ENCODE results near the gene MSMO1. TPM values are rescaled to one million over a fixed set of nuclear protein-coding genes. Genes with fewer than 3 reads are reported as not detected.

The MSMO1 gene
- total and polyA plus RNA-seq, 2 experiments from 2014 or later = 145 to 272 TPM

DNA sequence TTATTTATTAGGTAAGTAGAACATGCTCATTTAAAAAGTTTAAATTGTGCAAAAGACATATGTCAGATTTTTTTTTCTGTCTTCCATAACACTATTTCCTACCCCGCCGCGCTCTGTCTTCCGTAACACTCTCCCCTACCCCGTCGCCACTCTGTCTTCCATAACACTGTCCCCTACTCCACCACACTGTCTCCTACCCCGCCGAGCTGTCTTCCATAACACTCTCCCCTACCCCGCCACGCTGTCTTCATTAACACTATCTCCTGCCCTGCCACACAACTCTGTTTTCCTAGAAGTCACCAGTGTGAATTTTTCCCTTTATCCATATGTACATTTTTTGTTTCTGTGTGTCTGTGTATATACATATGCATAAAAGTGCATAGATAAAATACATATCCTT is 4.4 kb downstream of the MSMO1 start:
- no peak for ATAC-seq
- peak; percentile 33 for DNase-seq (ENCODE audit: low spot score)
- peaks cover 84% of the 10 kb centered on the region for H4K20me1 ChIP-seq (replicated peaks; ENCODE audit: insufficient read depth)
- H3K36me3 ChIP-seq (ENCODE audit: insufficient read depth) = peaks cover 60% of the 10 kb centered on the region
- TF ChIP-seq, protein P1, sequence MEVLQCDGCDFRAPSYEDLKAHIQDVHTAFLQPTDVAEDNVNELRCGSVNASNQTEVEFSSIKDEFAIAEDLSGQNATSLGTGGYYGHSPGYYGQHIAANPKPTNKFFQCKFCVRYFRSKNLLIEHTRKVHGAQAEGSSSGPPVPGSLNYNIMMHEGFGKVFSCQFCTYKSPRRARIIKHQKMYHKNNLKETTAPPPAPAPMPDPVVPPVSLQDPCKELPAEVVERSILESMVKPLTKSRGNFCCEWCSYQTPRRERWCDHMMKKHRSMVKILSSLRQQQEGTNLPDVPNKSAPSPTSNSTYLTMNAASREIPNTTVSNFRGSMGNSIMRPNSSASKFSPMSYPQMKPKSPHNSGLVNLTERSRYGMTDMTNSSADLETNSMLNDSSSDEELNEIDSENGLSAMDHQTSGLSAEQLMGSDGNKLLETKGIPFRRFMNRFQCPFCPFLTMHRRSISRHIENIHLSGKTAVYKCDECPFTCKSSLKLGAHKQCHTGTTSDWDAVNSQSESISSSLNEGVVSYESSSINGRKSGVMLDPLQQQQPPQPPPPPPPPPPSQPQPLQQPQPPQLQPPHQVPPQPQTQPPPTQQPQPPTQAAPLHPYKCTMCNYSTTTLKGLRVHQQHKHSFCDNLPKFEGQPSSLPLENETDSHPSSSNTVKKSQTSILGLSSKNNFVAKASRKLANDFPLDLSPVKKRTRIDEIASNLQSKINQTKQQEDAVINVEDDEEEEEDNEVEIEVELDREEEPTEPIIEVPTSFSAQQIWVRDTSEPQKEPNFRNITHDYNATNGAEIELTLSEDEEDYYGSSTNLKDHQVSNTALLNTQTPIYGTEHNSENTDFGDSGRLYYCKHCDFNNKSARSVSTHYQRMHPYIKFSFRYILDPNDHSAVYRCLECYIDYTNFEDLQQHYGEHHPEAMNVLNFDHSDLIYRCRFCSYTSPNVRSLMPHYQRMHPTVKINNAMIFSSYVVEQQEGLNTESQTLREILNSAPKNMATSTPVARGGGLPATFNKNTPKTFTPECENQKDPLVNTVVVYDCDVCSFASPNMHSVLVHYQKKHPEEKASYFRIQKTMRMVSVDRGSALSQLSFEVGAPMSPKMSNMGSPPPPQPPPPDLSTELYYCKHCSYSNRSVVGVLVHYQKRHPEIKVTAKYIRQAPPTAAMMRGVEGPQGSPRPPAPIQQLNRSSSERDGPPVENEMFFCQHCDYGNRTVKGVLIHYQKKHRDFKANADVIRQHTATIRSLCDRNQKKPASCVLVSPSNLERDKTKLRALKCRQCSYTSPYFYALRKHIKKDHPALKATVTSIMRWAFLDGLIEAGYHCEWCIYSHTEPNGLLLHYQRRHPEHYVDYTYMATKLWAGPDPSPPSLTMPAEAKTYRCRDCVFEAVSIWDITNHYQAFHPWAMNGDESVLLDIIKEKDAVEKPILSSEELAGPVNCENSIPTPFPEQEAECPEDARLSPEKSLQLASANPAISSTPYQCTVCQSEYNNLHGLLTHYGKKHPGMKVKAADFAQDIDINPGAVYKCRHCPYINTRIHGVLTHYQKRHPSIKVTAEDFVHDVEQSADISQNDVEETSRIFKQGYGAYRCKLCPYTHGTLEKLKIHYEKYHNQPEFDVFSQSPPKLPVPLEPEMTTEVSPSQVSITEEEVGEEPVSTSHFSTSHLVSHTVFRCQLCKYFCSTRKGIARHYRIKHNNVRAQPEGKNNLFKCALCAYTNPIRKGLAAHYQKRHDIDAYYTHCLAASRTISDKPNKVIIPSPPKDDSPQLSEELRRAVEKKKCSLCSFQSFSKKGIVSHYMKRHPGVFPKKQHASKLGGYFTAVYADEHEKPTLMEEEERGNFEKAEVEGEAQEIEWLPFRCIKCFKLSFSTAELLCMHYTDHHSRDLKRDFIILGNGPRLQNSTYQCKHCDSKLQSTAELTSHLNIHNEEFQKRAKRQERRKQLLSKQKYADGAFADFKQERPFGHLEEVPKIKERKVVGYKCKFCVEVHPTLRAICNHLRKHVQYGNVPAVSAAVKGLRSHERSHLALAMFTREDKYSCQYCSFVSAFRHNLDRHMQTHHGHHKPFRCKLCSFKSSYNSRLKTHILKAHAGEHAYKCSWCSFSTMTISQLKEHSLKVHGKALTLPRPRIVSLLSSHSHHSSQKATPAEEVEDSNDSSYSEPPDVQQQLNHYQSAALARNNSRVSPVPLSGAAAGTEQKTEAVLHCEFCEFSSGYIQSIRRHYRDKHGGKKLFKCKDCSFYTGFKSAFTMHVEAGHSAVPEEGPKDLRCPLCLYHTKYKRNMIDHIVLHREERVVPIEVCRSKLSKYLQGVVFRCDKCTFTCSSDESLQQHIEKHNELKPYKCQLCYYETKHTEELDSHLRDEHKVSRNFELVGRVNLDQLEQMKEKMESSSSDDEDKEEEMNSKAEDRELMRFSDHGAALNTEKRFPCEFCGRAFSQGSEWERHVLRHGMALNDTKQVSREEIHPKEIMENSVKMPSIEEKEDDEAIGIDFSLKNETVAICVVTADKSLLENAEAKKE (CRISPR knock-in tag; IDR thresholded peaks at IDR 0.05) = no peak
- TF ChIP-seq NANOG (IDR thresholded peaks at IDR 0.05; ENCODE audit: borderline replicate concordance) (no peak), JUNB (IDR thresholded peaks at IDR 0.05; ENCODE audit: unreplicated experiment) (no peak), ZNF331 (CRISPR knock-in tag; IDR thresholded peaks at IDR 0.05; ENCODE audit: low read depth) (no peak), CREB1 (CRISPR knock-in tag; IDR thresholded peaks at IDR 0.05; ENCODE audit: low read depth) (no peak)
- TF ChIP-seq, protein P2, sequence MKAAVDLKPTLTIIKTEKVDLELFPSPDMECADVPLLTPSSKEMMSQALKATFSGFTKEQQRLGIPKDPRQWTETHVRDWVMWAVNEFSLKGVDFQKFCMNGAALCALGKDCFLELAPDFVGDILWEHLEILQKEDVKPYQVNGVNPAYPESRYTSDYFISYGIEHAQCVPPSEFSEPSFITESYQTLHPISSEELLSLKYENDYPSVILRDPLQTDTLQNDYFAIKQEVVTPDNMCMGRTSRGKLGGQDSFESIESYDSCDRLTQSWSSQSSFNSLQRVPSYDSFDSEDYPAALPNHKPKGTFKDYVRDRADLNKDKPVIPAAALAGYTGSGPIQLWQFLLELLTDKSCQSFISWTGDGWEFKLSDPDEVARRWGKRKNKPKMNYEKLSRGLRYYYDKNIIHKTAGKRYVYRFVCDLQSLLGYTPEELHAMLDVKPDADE (IDR thresholded peaks at IDR 0.05) = no peak
- TF ChIP-seq, protein P3, sequence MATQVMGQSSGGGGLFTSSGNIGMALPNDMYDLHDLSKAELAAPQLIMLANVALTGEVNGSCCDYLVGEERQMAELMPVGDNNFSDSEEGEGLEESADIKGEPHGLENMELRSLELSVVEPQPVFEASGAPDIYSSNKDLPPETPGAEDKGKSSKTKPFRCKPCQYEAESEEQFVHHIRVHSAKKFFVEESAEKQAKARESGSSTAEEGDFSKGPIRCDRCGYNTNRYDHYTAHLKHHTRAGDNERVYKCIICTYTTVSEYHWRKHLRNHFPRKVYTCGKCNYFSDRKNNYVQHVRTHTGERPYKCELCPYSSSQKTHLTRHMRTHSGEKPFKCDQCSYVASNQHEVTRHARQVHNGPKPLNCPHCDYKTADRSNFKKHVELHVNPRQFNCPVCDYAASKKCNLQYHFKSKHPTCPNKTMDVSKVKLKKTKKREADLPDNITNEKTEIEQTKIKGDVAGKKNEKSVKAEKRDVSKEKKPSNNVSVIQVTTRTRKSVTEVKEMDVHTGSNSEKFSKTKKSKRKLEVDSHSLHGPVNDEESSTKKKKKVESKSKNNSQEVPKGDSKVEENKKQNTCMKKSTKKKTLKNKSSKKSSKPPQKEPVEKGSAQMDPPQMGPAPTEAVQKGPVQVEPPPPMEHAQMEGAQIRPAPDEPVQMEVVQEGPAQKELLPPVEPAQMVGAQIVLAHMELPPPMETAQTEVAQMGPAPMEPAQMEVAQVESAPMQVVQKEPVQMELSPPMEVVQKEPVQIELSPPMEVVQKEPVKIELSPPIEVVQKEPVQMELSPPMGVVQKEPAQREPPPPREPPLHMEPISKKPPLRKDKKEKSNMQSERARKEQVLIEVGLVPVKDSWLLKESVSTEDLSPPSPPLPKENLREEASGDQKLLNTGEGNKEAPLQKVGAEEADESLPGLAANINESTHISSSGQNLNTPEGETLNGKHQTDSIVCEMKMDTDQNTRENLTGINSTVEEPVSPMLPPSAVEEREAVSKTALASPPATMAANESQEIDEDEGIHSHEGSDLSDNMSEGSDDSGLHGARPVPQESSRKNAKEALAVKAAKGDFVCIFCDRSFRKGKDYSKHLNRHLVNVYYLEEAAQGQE (IDR thresholded peaks at IDR 0.05; ENCODE audit: unreplicated experiment) = no peak
- H3F3A ChIP-seq (replicated peaks; ENCODE audit: low read depth) = no peaks in the 10 kb centered on the region; the same call in 1 of the 2 replicates
- Mint-ChIP-seq H3K27ac (no peak overlapping the region), H3K36me3 (ENCODE audit: low read depth) (peaks cover 48% of the 10 kb centered on the region), H3K4me3 (peak overlapping the region; percentile 66; the same call in 2 of the 3 replicates), H3K9me3 (no peaks in the 10 kb centered on the region), H3K4me1 (peaks cover 37% of the 10 kb centered on the region), H3K27me3 (ENCODE audit: insufficient read depth, low read depth, poor library complexity) (peaks cover 2% of the 10 kb centered on the region)
- H3K27ac ChIP-seq (ENCODE audit: low read depth) = peak overlapping the region; percentile 17; the same call in 1 of the 2 replicates
- H3K4me3 ChIP-seq = peak overlapping the region; percentile 99
- no peak overlapping the region for H2AFZ ChIP-seq
- no peaks in the 10 kb centered on the region for H3K9me2 ChIP-seq (ENCODE audit: insufficient read depth)
- no peaks in the 10 kb centered on the region for H3K27me3 ChIP-seq (ENCODE audit: insufficient read depth)
- peak overlapping the region; percentile 98 for H3K4me2 ChIP-seq
- peaks cover 39% of the 10 kb centered on the region for H3K4me1 ChIP-seq (ENCODE audit: insufficient read depth)
- peaks cover 93% of the 10 kb centered on the region for H3K79me2 ChIP-seq (replicated peaks; ENCODE audit: insufficient read depth)

All from GM23338 (cell line).